CD14-positive monocyte (primary cell): ENCODE data around the gene SSBP4. TPM values are rescaled to one million over a fixed set of nuclear protein-coding genes. Genes with fewer than 3 reads are reported as not detected.

Experiments used
- DNase-seq, 3 donors: peaks; one replicate each; pipeline ENCODE4 v3.0.0-alpha.2; 2011 to 2022
- H2AFZ ChIP-seq: 2 replicates; pipeline ENCODE4 v1.6.0; 2012; ENCODE audit warnings: mild to moderate bottlenecking, low read depth, low read length, inconsistent platforms; ENCODE audit not compliant: insufficient read depth, poor library complexity, severe bottlenecking
- H3K27ac ChIP-seq, 2 donors: 1 replicate in 1 of 2; 2 replicates in 1 of 2; pipeline ENCODE4 v1.5.1; 2012 to 2013; ENCODE audit warnings: low read length in 2 of 2, control low read depth in 1 of 2, inconsistent platforms in 1 of 2, low read depth in 1 of 2, mild to moderate bottlenecking in 1 of 2
- H3K27me3 ChIP-seq, 2 donors: one replicate each; pipeline versions ENCODE4 v1.6.0 to v1.6.1; 2011 to 2013; ENCODE audit warnings: low read length in 2 of 2; ENCODE audit not compliant: control insufficient read depth in 2 of 2, insufficient read depth in 2 of 2
- H3K36me3 ChIP-seq, 2 donors: replicated peaks in 1 of 2; 1 replicate in 1 of 2; 2 replicates in 1 of 2; pipeline versions ENCODE4 v1.5.1 to v1.6.1; 2012 to 2013; ENCODE audit warnings: low read length in 2 of 2, control low read depth in 1 of 2, inconsistent platforms in 1 of 2, mild to moderate bottlenecking in 1 of 2; ENCODE audit not compliant: insufficient read depth in 2 of 2, control insufficient read depth in 1 of 2
- H3K4me1 ChIP-seq, 2 donors: 1 replicate in 1 of 2; 2 replicates in 1 of 2; pipeline versions ENCODE4 v1.5.1 to v1.6.1; 2012 to 2013; ENCODE audit warnings: low read length in 2 of 2, control low read depth in 1 of 2, inconsistent platforms in 1 of 2, mild to moderate bottlenecking in 1 of 2, moderate library complexity in 1 of 2; ENCODE audit not compliant: insufficient read depth in 2 of 2, control insufficient read depth in 1 of 2
- H3K4me2 ChIP-seq: replicated peaks from 2 replicates; pipeline ENCODE3; 2012; ENCODE audit warnings: low read length, moderate library complexity, mild to moderate bottlenecking; ENCODE audit not compliant: poor library complexity, severe bottlenecking; ENCODE audit errors: extremely low read depth
- H3K4me3 ChIP-seq, 3 experiments: fragments of 200-600 bp in 1 of 3; sonication (generic) in 1 of 3; replicated peaks in 1 of 3; 1 replicate in 2 of 3; 2 replicates in 1 of 3; pipeline ENCODE4 v1.5.1; 2011 to 2013; ENCODE audit warnings: low read length in 3 of 3, mild to moderate bottlenecking in 3 of 3, control low read depth in 2 of 3, low read depth in 2 of 3, inconsistent platforms in 1 of 3, moderate library complexity in 1 of 3
- H3K79me2 ChIP-seq: 2 replicates; pipeline ENCODE4 v1.6.0; 2012; ENCODE audit warnings: mild to moderate bottlenecking, control low read depth, inconsistent platforms, low read length, moderate library complexity; ENCODE audit not compliant: insufficient read depth
- H3K9ac ChIP-seq: 2 replicates; pipeline ENCODE4 v1.6.0; 2017; ENCODE audit warnings: low read length, mild to moderate bottlenecking; ENCODE audit not compliant: insufficient read depth, poor library complexity, severe bottlenecking
- H3K9me3 ChIP-seq, 2 donors: replicated peaks in 1 of 2; 1 replicate in 1 of 2; 2 replicates in 1 of 2; pipeline versions ENCODE4 v1.5.1 to v1.6.1; 2012 to 2013; ENCODE audit warnings: low read length in 2 of 2, control low read depth in 1 of 2; ENCODE audit not compliant: control insufficient read depth in 1 of 2, insufficient read depth in 1 of 2
- H4K20me1 ChIP-seq: 2 replicates; pipeline ENCODE4 v1.6.0; 2012; ENCODE audit warnings: mild to moderate bottlenecking, low read length, control low read depth, moderate library complexity; ENCODE audit not compliant: insufficient read depth
- H3K27ac Mint-ChIP-seq, 7 donors: one replicate each; pipeline ENCODE4 v1.8.0; 2020; ENCODE audit warnings: mild to moderate bottlenecking in 7 of 7, mixed read lengths in 7 of 7, moderate library complexity in 6 of 7, inconsistent platforms in 2 of 7
- H3K27me3 Mint-ChIP-seq, 3 donors: one replicate each; pipeline ENCODE4 v1.8.0; 2021 to 2022; ENCODE audit warnings: low read depth in 3 of 3, mild to moderate bottlenecking in 3 of 3, mixed read lengths in 3 of 3, moderate library complexity in 3 of 3, inconsistent platforms in 1 of 3
- H3K36me3 Mint-ChIP-seq, 2 donors: one replicate each; pipeline ENCODE4 v1.8.0; 2020; ENCODE audit warnings: mixed read lengths in 2 of 2, inconsistent platforms in 1 of 2, mild to moderate bottlenecking in 1 of 2
- H3K4me1 Mint-ChIP-seq: one replicate; pipeline ENCODE4 v1.8.0; 2020; ENCODE audit warnings: mild to moderate bottlenecking, mixed read lengths
- H3K4me3 Mint-ChIP-seq, 2 donors: one replicate each; pipeline ENCODE4 v1.8.0; 2020; ENCODE audit warnings: mild to moderate bottlenecking in 2 of 2, mixed read lengths in 2 of 2, moderate library complexity in 1 of 2
- H3K9me3 Mint-ChIP-seq, 7 donors: one replicate each; pipeline ENCODE4 v1.8.0; 2020 to 2022; ENCODE audit warnings: mixed read lengths in 7 of 7, mild to moderate bottlenecking in 6 of 7, moderate library complexity in 6 of 7, inconsistent platforms in 2 of 7
- WGBS: methylation state at CpG from one replicate; pipeline ENCODE4 v1.1.5; 2013; ENCODE audit warnings: missing lambda C conversion rate; ENCODE audit not compliant: insufficient coverage; 5-methylcytosine and 5-hydroxymethylcytosine counted together
- intact Hi-C, 2 donors: fragments of 100-400 bp; cut with micrococcal nuclease; formaldehyde crosslinking; loops; one replicate each; pipeline versions ENCODE4 v1.15.0 to v1.15.1; 2023
- polyA plus RNA-seq, 3 donors: library from polyadenylated mRNA; depleted of rRNA in 1 of 3; unstranded in 2 of 3; stranded (reverse) in 1 of 3; fragments of 300-500 nt in 2 of 3; fragments of >200 nt in 1 of 3; fragmentation: Illumina TruSeq in 2 of 3; gene quantifications; 1 replicate in 2 of 3; 2 replicates in 1 of 3; pipeline ENCODE4 v1.2.3, GENCODE V29; 2012 to 2021
- TF ChIP-seq, protein P1 (sequence below): fragments of 200-600 bp; IDR thresholded peaks from one replicate; pipeline ENCODE4 v1.8.0; 2022; ENCODE audit warnings: antibody characterized with exemption, mild to moderate bottlenecking

Gene SSBP4
- polyA plus RNA-seq, 3 donors = 38.5 to 74.5 (median 48.3) TPM

- peaks cover 0 to 3% (median 0%) of the 10 kb centered on the region in 3 donors for H3K27me3 Mint-ChIP-seq
- intact Hi-C loops = loop anchor here in 1 of 2 donors (2.0 to 5.0 kb wide), 2 partner anchors 43 to 94 kb away; partner anchors contain the start of gene UBA52
- TF ChIP-seq, protein P1, sequence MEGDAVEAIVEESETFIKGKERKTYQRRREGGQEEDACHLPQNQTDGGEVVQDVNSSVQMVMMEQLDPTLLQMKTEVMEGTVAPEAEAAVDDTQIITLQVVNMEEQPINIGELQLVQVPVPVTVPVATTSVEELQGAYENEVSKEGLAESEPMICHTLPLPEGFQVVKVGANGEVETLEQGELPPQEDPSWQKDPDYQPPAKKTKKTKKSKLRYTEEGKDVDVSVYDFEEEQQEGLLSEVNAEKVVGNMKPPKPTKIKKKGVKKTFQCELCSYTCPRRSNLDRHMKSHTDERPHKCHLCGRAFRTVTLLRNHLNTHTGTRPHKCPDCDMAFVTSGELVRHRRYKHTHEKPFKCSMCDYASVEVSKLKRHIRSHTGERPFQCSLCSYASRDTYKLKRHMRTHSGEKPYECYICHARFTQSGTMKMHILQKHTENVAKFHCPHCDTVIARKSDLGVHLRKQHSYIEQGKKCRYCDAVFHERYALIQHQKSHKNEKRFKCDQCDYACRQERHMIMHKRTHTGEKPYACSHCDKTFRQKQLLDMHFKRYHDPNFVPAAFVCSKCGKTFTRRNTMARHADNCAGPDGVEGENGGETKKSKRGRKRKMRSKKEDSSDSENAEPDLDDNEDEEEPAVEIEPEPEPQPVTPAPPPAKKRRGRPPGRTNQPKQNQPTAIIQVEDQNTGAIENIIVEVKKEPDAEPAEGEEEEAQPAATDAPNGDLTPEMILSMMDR = no peak
- Histone ChIP-seq H2AFZ (no peak overlapping the region), H3K4me3 (peak overlapping the region in 1 of 3 experiments; percentile 58), H3K79me2 (peaks cover 94% of the 10 kb centered on the region), H3K4me1 (peaks cover 77 to 87% of the 10 kb centered on the region in 2 donors), H3K36me3 (peaks cover 2 to 15% of the 10 kb centered on the region in 2 donors), H3K27me3 (no peaks in the 10 kb centered on the region), H4K20me1 (peaks cover 65% of the 10 kb centered on the region), H3K9me3 (no peaks in the 10 kb centered on the region), H3K9ac (peak overlapping the region; percentile 75), H3K4me2 (peak overlapping the region; percentile 72), H3K27ac (peak overlapping the region; percentile 96 to 97)
- peaks cover 20 to 27% of the 10 kb centered on the region in 2 donors for H3K36me3 Mint-ChIP-seq
- 73% methylated on average over 8 of the region's 8 CpGs for whole genome bisulfite sequencing
- H3K9me3 Mint-ChIP-seq = no peaks in the 10 kb centered on the region
- peaks cover 76% of the 10 kb centered on the region for H3K4me1 Mint-ChIP-seq
- no peak for DNase-seq
- H3K27ac Mint-ChIP-seq = peak overlapping the region; percentile 97 to 99 (median 99)
- H3K4me3 Mint-ChIP-seq = peak overlapping the region in 1 of 2 donors; percentile 60
These were observed 58.8 kb downstream of the SSBP4 start for GRCh38 chr19:18477974-18478373.

GRCh38 chr19:18478545-18479311, 59.5 kb downstream of the SSBP4 start:
- no peaks in the 10 kb centered on the region for H3K9me3 Mint-ChIP-seq
- Histone ChIP-seq H3K4me1 (peaks cover 84 to 95% of the 10 kb centered on the region in 2 donors), H3K4me3 (peak overlapping the region in 2 of 3 experiments; percentile 14 to 58), H3K4me2 (peak overlapping the region; percentile 72), H3K9ac (peak overlapping the region; percentile 75), H3K9me3 (no peaks in the 10 kb centered on the region), H4K20me1 (peaks cover 65% of the 10 kb centered on the region), H2AFZ (no peak overlapping the region), H3K27me3 (no peaks in the 10 kb centered on the region), H3K27ac (peak overlapping the region; percentile 96 to 97), H3K79me2 (peaks cover 94% of the 10 kb centered on the region), H3K36me3 (peaks cover 0 to 7% of the 10 kb centered on the region in 2 donors)
- peak overlapping the region; percentile 97 to 99 (median 99) for H3K27ac Mint-ChIP-seq
- DNase-seq = peak; percentile 98 to 99 (median 99)
- WGBS = 51% methylated on average over 10 of the region's 17 CpGs
- H3K27me3 Mint-ChIP-seq = peaks cover 0 to 3% (median 0%) of the 10 kb centered on the region in 3 donors
- H3K4me3 Mint-ChIP-seq = peak overlapping the region; percentile 60 to 84
- intact Hi-C loops = loop anchor here in 1 of 2 donors (2.0 to 5.0 kb wide), 2 partner anchors 42 to 94 kb away; partner anchors contain the start of gene UBA52
- H3K36me3 Mint-ChIP-seq = peaks cover 21 to 24% of the 10 kb centered on the region in 2 donors
- peaks cover 82% of the 10 kb centered on the region for H3K4me1 Mint-ChIP-seq
- TF ChIP-seq, protein P1 = no peak
